NCI-H748 (cell line): ENCODE results near the gene EIF3A.
"Not testable (repeated sequence)": the region's sequence is repeated elsewhere in the genome, so short reads cannot be mapped to it uniquely, and the experiment has no call there.

Source experiments
- DNase-seq: peaks from one replicate; lab custom pipeline; 2025; ENCODE audit not compliant: unreplicated experiment; lab: John Stamatoyannopoulos, UW

Gene EIF3A

DNA sequence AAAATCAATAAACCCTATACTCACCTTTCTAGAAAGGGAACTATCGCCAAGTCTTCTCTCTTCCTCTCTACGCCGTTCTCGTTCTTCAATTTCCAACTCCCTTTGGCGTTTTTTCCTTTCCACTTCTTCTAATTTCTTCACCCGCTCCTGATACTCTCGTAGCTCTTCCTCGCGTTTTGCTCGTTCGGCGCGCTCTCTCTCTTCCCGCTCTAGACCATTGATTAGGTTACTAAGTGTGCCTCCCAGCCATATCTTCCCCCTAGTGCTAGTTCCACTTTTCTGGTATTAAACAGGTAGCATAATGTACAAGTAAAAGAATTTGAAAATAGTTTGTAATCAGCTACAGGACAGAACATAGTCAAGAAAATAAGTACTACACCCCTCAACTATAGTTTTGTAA is 30.8 kb downstream of the EIF3A start:
- DNase-seq = no peak

DNA sequence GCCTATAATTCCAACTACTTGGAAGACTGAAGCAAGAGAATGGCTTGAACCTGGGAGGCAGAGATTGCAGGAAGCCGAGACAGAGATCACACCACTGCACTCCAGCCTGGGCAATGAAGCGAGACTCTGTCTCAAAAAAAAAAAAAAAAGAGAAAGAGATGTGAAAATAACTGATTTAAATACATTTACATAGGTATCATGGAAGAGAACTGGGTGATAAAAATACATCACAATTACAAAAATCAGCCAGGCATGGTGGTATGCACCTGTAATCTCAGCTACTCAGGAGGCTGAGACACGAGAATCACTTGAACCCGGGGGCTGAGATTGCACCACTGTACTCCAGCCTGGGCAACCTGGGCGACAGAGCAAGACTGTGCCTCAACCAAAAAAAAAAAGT is 31.3 kb downstream of the EIF3A start:
- no peak for DNase-seq

DNA sequence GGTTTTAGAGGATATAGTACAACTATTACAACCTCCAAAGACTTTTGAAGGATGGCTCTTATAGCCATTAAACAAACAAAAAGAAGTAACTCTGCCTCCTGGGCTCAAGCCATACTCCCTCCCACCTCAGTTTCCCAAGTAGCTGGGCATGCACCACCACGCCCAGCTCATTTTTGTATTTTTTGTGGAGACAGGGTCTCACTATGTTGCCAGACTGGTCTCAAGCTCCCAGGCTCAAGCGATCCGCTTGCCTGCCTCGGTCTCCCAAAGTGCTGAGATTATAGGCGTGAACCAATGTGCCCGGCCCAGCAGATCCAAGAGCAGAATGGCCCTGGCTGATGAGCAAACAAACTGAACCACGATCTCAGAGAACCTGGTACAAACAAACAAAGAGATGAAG is 35.1 kb downstream of the EIF3A start:
- DNase-seq = no peak

DNA sequence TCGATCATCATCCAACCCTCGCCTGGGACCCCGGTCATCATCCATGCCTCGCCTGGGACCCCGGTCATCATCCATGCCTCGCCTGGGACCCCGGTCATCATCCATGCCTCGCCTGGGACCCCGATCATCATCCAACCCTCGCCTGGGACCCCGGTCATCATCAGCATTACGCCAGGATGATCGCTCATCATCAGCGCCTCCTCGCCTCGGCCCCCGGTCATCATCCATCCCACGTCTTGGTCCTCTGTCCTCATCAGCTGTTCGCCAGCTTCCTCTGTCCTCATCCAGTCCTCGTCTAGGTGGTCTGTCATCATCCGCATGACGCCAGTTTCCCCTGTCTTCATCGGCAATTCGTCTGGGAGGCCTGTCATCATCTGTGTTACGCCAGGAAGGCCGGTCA is 38.4 kb downstream of the EIF3A start:
- no peak for DNase-seq

DNA sequence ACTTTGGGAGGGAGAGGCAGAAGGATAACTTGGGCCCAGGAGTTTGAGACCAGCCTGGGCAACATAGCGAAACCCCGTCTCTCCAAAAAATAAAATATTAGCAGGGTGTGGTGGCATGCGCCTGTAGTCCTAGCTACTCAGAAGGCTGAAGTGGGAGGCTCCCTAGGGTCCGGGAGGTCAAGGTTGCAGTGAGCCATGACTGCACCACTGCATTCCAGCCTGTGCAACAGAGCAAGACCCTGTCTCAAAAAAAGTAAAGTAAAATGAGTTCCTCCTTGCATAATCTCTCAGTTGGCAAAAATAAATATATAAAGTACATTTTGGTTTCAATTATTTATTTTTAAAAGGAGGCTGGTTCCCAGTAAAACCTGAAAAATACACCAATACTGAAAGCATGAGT is 39.3 kb downstream of the EIF3A start:
- DNase-seq = no peak

- DNase-seq = no peak
Measured at GRCh38 chr10:119039161-119039560, 41.5 kb downstream of the EIF3A start.

DNA sequence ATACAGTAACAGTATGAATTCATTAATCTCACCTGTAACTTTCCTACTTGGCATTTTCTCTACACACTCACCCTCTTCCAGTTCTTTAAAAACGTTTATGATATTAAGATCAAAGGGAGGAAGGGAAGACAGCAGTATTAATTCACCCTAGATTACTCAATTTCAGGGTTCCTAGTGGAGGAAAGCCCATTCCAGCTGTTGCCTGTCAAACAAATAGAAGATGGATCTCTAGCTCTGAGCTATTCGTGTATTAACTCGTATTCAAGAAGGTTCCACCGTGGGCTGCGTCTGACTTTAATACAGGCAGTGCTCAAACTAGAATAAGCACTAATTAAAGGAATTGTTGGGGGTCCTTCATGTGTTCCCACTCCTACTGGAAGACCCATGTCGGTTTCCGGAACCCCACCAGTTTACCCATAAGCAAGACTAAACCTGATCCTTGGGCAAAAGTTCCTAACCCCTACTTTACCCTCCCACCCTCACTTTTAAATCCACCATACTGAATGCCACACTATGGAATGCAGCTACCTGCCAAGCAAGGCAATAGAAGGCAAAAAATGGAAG is 49.0 kb downstream of the EIF3A start:
- no peak for DNase-seq

DNA sequence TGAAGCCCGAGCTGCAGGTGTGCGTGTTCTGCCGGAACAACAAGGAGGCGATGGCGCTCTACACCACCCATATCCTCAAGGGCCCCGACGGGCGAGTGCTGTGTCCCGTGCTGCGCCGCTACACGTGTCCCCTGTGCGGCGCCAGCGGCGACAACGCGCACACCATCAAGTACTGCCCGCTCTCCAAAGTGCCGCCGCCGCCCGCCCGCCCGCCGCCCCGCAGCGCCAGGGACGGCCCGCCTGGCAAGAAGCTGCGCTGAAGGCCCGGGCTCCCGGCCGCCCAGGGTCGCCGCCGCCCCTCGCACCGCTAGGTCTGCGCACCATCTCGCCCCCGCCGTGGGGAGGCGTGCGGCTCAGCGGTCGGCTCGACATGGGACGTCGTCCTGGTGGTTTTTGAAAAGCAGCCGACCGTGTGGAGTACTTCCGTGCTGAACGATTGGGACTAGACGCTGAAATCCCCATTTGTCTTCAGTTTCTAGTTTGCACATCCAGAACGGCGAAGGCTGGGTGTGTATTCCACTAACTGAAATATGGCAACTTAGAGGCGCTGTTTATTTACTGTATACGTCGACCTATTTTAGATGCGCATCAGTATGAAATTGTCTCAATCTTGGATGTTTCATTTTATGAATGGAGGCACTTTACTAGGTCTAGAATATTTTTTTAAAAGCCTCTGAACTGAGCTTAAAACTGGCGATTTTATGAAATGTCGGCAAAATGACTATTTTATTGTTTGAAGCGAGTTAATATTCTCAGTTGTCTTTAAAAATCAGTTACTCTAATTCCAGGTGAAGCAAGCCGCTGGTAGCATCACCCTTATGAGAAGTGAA is 50.0 kb downstream of the EIF3A start:
- DNase-seq = peak; percentile 73

- DNase-seq = peak; percentile 57
Measured at GRCh38 chr10:119029613-119030420, 50.8 kb downstream of the EIF3A start, which contains the start of gene NANOS1. NANOS1 (plus strand) TSS chr10:119029714; CDS start chr10:119029802, 88 bp downstream.

- peak; percentile 93 for DNase-seq
Measured at GRCh38 chr10:119028900-119029612, 51.6 kb downstream of the EIF3A start.

DNA sequence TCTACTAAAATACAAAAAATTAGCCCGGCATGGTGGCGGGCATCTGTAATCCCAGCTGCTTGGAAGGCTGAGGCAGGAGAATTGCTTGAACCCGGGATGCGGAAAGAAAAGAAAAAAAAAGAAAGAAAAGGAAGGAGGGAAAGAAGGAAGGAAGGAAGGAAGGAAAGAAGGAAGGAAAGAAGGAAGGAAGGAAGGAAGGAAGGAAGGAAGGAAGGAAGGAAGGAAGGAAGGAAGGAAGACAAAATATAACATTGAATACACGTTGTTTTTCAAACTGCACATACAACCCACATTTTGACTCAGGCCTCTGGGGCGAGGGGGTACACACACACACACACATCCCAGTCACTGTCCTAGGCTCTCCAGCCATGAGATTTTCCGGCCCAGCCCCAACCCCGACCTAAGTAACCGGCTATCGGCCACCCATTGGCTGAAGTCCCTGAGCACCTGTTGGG is 52.1 kb downstream of the EIF3A start:
- not testable (repeated sequence) for DNase-seq

GRCh38 chr10:119026301-119027110 is 54.1 kb downstream of the EIF3A start:
- no peak for DNase-seq

GRCh38 chr10:119025776-119026175 is 54.8 kb downstream of the EIF3A start:
- peak; percentile 27 for DNase-seq

- peak; percentile 22 for DNase-seq
Measured at GRCh38 chr10:119025336-119025735, 55.3 kb downstream of the EIF3A start.

GRCh38 chr10:119024882-119025281 is 55.7 kb downstream of the EIF3A start:
- DNase-seq = no peak

GRCh38 chr10:119023553-119023868 is 57.1 kb downstream of the EIF3A start:
- DNase-seq = no peak

DNA sequence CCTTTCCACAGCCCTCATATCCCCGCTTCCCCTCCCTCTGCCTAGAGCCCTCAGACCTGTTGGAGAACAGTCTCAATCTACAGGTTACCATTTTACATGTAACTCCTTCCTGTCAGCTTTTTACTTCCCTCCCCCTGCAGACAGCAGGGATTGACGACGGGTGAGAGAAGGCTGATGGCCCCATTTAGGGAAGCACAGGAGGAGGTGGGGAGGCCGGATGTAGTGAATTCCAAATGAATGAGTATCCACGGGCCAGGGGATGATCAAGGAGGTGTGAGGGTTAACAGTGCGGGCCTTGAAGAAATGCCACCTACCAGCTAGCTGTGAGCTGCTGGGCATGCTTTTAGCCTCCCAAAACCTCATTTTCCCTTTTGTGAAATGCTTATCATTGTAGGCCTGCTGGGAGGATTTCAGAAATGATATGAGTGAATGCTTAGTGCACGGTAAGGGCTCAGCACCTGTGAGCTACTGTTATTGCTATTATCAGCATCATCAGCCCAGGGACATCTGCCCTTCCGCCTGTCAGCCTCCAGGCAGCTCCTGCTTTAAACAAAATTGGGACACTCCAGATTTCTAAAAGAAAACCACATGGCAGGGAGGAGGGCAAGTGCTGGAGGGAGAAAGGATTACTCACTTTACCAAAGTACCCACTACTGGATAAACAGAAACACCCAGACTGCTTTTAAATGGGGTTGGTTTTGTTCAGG is 57.6 kb downstream of the EIF3A start:
- no peak for DNase-seq

GRCh38 chr10:119020627-119020946 is 60.0 kb downstream of the EIF3A start:
- no peak for DNase-seq

- no peak for DNase-seq
Measured at GRCh38 chr10:119007211-119007574, 73.4 kb downstream of the EIF3A start.
